Uterus (tissue), 4 donors: ENCODE data around the gene ZNF516. TPM values are rescaled to one million over a fixed set of nuclear protein-coding genes. Genes with fewer than 3 reads are reported as not detected.

Experiments used
- DNase-seq, 2 donors: peaks; one replicate each; pipeline ENCODE4 v3.0.0-alpha.2; 2019 to 2020
- H3K27ac ChIP-seq, 2 donors: fragments of 200-600 bp; sonication (generic); 1 replicate in 1 of 2; 2 replicates in 1 of 2; pipeline ENCODE4 v1.5.1; 2016 to 2018
- H3K27me3 ChIP-seq, 2 donors: fragments of 200-600 bp; sonication (generic); one replicate each; pipeline ENCODE4 v1.5.1; 2018 to 2019; ENCODE audit warnings: control low read depth in 1 of 2
- H3K36me3 ChIP-seq, 2 donors: fragments of 200-600 bp; sonication (generic); one replicate each; pipeline ENCODE4 v1.5.1; 2019; ENCODE audit warnings: control low read depth in 1 of 2
- H3K4me1 ChIP-seq, 2 donors: fragments of 200-600 bp; sonication (generic); one replicate each; pipeline ENCODE4 v1.5.1; 2018 to 2019; ENCODE audit warnings: control low read depth in 1 of 2
- H3K4me3 ChIP-seq, 2 donors: fragments of 200-600 bp; sonication (generic); 1 replicate in 1 of 2; 2 replicates in 1 of 2; pipeline ENCODE4 v1.5.1; 2018 to 2019; ENCODE audit warnings: mild to moderate bottlenecking in 1 of 2
- H3K9me3 ChIP-seq, 2 donors: fragments of 200-600 bp; sonication (generic); one replicate each; pipeline ENCODE4 v1.5.1; 2019; ENCODE audit warnings: control low read depth in 1 of 2
- POLR2A ChIP-seq, 2 donors: fragments of 450-650 bp; IDR thresholded peaks; one replicate each; pipeline ENCODE4 v1.6.1; 2016; ENCODE audit warnings: antibody characterized with exemption in 2 of 2, mild to moderate bottlenecking in 1 of 2, moderate library complexity in 1 of 2
- intact Hi-C: fragments of 100-400 bp; cut with DNase I; formaldehyde crosslinking; loops from one replicate; pipeline ENCODE4 v1.15.1; 2023; ENCODE audit warnings: low total_unique reads
- total RNA-seq, 4 donors: library from RNA; depleted of rRNA in 3 of 4; stranded (reverse); fragments of >200 nt in 3 of 4; gene quantifications; one replicate each; pipeline versions ENCODE4 v1.1.0 to v1.2.4, GENCODE V29; 2014 to 2023
- TF ChIP-seq, protein P1 (sequence below), 4 experiments: fragments of 200-600 bp in 2 of 4; fragments of 450-650 bp in 2 of 4; sonication (generic) in 2 of 4; IDR thresholded peaks; one replicate each; pipeline ENCODE4 v1.5.1; 2016 to 2019; ENCODE audit warnings: antibody characterized with exemption in 4 of 4, mild to moderate bottlenecking in 2 of 4, moderate library complexity in 1 of 4
- donor health status: DM: yes; HTN: yes; CAD: no.

ZNF516 gene
- total RNA-seq, 4 donors from 2014 or later: 29.4 to 177 (median 65.7) TPM

GRCh38 chr18:76371301-76372203 is 123.5 kb downstream of the ZNF516 start:
- no peaks in the 10 kb centered on the region for H3K27me3 ChIP-seq
- TF ChIP-seq POLR2A (IDR thresholded peaks at IDR 0.05): no peak
- TF ChIP-seq, protein P1, sequence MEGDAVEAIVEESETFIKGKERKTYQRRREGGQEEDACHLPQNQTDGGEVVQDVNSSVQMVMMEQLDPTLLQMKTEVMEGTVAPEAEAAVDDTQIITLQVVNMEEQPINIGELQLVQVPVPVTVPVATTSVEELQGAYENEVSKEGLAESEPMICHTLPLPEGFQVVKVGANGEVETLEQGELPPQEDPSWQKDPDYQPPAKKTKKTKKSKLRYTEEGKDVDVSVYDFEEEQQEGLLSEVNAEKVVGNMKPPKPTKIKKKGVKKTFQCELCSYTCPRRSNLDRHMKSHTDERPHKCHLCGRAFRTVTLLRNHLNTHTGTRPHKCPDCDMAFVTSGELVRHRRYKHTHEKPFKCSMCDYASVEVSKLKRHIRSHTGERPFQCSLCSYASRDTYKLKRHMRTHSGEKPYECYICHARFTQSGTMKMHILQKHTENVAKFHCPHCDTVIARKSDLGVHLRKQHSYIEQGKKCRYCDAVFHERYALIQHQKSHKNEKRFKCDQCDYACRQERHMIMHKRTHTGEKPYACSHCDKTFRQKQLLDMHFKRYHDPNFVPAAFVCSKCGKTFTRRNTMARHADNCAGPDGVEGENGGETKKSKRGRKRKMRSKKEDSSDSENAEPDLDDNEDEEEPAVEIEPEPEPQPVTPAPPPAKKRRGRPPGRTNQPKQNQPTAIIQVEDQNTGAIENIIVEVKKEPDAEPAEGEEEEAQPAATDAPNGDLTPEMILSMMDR (IDR thresholded peaks at IDR 0.05): no peak
- intact Hi-C loops: no loop called here
- H3K36me3 ChIP-seq: no peaks in the 10 kb centered on the region
- no peak overlapping the region for H3K27ac ChIP-seq
- H3K4me3 ChIP-seq: no peak overlapping the region
- H3K9me3 ChIP-seq: no peaks in the 10 kb centered on the region
- peak in 1 of 2 donors; percentile 14 for DNase-seq
- H3K4me1 ChIP-seq: peaks cover 0 to 5% of the 10 kb centered on the region in 2 donors

DNA sequence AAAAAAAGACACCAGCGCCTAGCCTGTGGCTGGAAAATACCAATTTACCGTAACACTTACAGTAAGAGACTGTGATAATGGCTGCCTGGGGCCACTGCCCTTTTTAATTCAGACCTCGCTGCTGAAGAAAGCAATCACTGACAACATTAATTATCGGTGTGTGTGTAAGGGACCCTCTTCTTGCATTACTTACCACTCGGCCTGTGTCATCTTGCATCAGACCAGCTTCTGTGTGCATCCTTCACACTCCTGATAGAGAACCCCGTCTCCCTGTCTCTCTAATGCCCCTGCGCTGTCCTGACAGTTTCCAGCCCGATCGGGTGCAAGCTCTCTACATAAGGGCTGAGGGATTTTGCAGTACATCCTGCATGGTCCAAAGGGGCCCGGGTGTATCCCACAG is 124.4 kb downstream of the ZNF516 start:
- H3K4me1 ChIP-seq: peaks cover 0 to 5% of the 10 kb centered on the region in 2 donors
- TF ChIP-seq, protein P1 (IDR thresholded peaks at IDR 0.05): no peak
- TF ChIP-seq POLR2A (IDR thresholded peaks at IDR 0.05): no peak
- intact Hi-C loops: no loop called here
- no peak overlapping the region for H3K27ac ChIP-seq
- no peaks in the 10 kb centered on the region for H3K36me3 ChIP-seq
- peak in 1 of 2 donors; percentile 1 for DNase-seq
- no peaks in the 10 kb centered on the region for H3K9me3 ChIP-seq
- no peaks in the 10 kb centered on the region for H3K27me3 ChIP-seq
- H3K4me3 ChIP-seq: no peak overlapping the region

GRCh38 chr18:76370201-76370600 is 124.8 kb downstream of the ZNF516 start:
- Histone ChIP-seq H3K4me1 (peaks cover 0 to 5% of the 10 kb centered on the region in 2 donors), H3K27me3 (no peaks in the 10 kb centered on the region), H3K4me3 (no peak overlapping the region), H3K27ac (no peak overlapping the region), H3K9me3 (no peaks in the 10 kb centered on the region), H3K36me3 (no peaks in the 10 kb centered on the region)
- intact Hi-C loops: no loop called here
- DNase-seq: peak in 1 of 2 donors; percentile 6
- TF ChIP-seq, protein P1 (IDR thresholded peaks at IDR 0.05): no peak
- TF ChIP-seq POLR2A (IDR thresholded peaks at IDR 0.05): no peak

- H3K36me3 ChIP-seq: no peaks in the 10 kb centered on the region
- H3K27ac ChIP-seq: no peak overlapping the region
- H3K27me3 ChIP-seq: no peaks in the 10 kb centered on the region
- H3K4me3 ChIP-seq: no peak overlapping the region
- DNase-seq: peak in 1 of 2 donors; percentile 11
- no peaks in the 10 kb centered on the region for H3K9me3 ChIP-seq
- TF ChIP-seq, protein P1 (IDR thresholded peaks at IDR 0.05): no peak
- TF ChIP-seq POLR2A (IDR thresholded peaks at IDR 0.05): no peak
- intact Hi-C loops: no loop called here
- peaks cover 0 to 5% of the 10 kb centered on the region in 2 donors for H3K4me1 ChIP-seq
Observed at GRCh38 chr18:76369791-76370190, 125.3 kb downstream of the ZNF516 start.

DNA sequence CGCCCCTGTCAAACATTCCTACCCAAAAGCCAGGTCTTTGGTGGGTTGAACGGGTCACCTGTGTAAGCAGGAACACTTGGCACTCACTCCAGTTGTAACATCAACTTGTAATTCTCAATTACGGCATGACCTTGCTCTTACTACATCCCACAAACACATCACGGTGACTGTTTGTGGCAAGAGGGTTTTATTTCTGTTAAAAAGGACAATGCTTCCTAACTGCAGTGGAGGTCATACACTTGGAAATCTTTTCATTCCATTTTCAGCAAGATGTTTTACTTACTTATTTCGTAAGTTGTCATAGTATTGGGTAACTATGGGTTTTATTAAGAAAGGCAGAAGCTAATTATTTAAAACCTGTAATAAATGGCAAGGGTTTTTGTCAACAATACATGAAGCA is 126.1 kb downstream of the ZNF516 start:
- Histone ChIP-seq H3K36me3 (no peaks in the 10 kb centered on the region), H3K4me3 (no peak overlapping the region), H3K9me3 (no peaks in the 10 kb centered on the region), H3K27ac (no peak overlapping the region), H3K4me1 (peaks cover 0 to 3% of the 10 kb centered on the region in 2 donors), H3K27me3 (no peaks in the 10 kb centered on the region)
- no peak for TF ChIP-seq POLR2A (IDR thresholded peaks at IDR 0.05)
- TF ChIP-seq, protein P1 (IDR thresholded peaks at IDR 0.05): no peak
- intact Hi-C loops: no loop called here
- DNase-seq: peak in 1 of 2 donors; percentile 7
